HepG2 (cell line): ENCODE results near the gene DALRD3. TPM values are rescaled to one million over a fixed set of nuclear protein-coding genes. Genes with fewer than 3 reads are reported as not detected.

Experiments used
- BCL6 ChIP-seq: IDR thresholded peaks from 2 replicates; pipeline ENCODE4 v1.6.1; 2016; ENCODE audit warnings: missing genetic modification reagents, missing compliant biosample characterization
- FOXK1 ChIP-seq: sonication (generic); formaldehyde crosslinking; IDR thresholded peaks from 2 replicates; pipeline ENCODE4 v1.4.0; 2020; ENCODE audit warnings: low read depth, missing genetic modification reagents, borderline replicate concordance
- HIVEP1 ChIP-seq: sonication (generic); formaldehyde crosslinking; IDR thresholded peaks from 2 replicates; pipeline ENCODE4 v1.4.0; 2020; ENCODE audit warnings: mild to moderate bottlenecking, missing genetic modification reagents
- HNRNPUL1 ChIP-seq: fragments of 200-400 bp; formaldehyde crosslinking; IDR thresholded peaks from 2 replicates; pipeline ENCODE4 v1.6.1; 2017; ENCODE audit warnings: low read depth, mild to moderate bottlenecking, low read length, moderate library complexity
- KMT2B ChIP-seq: IDR thresholded peaks from 2 replicates; pipeline ENCODE4 v1.6.1; 2016; ENCODE audit warnings: missing genetic modification reagents, missing compliant biosample characterization
- NFYB ChIP-seq: sonication (generic); formaldehyde crosslinking; IDR thresholded peaks from 2 replicates; pipeline ENCODE4 v1.4.0; 2020; ENCODE audit warnings: missing genetic modification reagents
- PHF20 ChIP-seq: sonication (generic); formaldehyde crosslinking; IDR thresholded peaks from 2 replicates; pipeline ENCODE4 v1.5.0; 2020; ENCODE audit warnings: mild to moderate bottlenecking, missing genetic modification reagents
- PRDM15 ChIP-seq: sonication (generic); formaldehyde crosslinking; IDR thresholded peaks from 2 replicates; pipeline ENCODE4 v1.4.0; 2020; ENCODE audit warnings: missing genetic modification reagents
- SAFB2 ChIP-seq: sonication (generic); formaldehyde crosslinking; IDR thresholded peaks from 2 replicates; pipeline ENCODE4 v1.5.1; 2020; ENCODE audit warnings: missing genetic modification reagents, low read depth, mild to moderate bottlenecking, borderline replicate concordance
- ZKSCAN8 ChIP-seq: IDR thresholded peaks from 2 replicates; pipeline ENCODE4 v1.6.1; 2016; ENCODE audit warnings: borderline replicate concordance, missing genetic modification reagents, missing compliant biosample characterization
- ZMYM3 ChIP-seq: sonication (generic); formaldehyde crosslinking; IDR thresholded peaks from 2 replicates; pipeline ENCODE4 v1.5.1; 2020; ENCODE audit warnings: mild to moderate bottlenecking, missing genetic modification reagents
- ZNF101 ChIP-seq: sonication (generic); formaldehyde crosslinking; IDR thresholded peaks from 2 replicates; pipeline ENCODE4 v1.4.0; 2020; ENCODE audit warnings: mild to moderate bottlenecking, low read depth, missing genetic modification reagents, borderline replicate concordance
- ZNF121 ChIP-seq: sonication (generic); formaldehyde crosslinking; IDR thresholded peaks from 2 replicates; pipeline ENCODE4 v1.5.0; 2020; ENCODE audit warnings: mild to moderate bottlenecking, missing genetic modification reagents
- ZNF354B ChIP-seq: sonication (generic); formaldehyde crosslinking; IDR thresholded peaks from 2 replicates; pipeline ENCODE4 v1.8.0; 2022; ENCODE audit warnings: mild to moderate bottlenecking, missing genetic modification reagents
- ZNF496 ChIP-seq: sonication (generic); formaldehyde crosslinking; IDR thresholded peaks from 2 replicates; pipeline ENCODE4 v1.8.1; 2023; ENCODE audit warnings: mild to moderate bottlenecking, moderate library complexity, missing genetic modification reagents; ENCODE audit not compliant: insufficient replicate concordance
- ZNF775 ChIP-seq: sonication (generic); formaldehyde crosslinking; IDR thresholded peaks from 2 replicates; pipeline ENCODE4 v1.4.0; 2020; ENCODE audit warnings: missing genetic modification reagents, mild to moderate bottlenecking, moderate library complexity, borderline replicate concordance
- ZSCAN5A ChIP-seq: sonication (generic); formaldehyde crosslinking; IDR thresholded peaks from 2 replicates; pipeline ENCODE4 v1.8.0; 2022; ENCODE audit warnings: mild to moderate bottlenecking, missing genetic modification reagents, borderline replicate concordance
- ZSCAN9 ChIP-seq: IDR thresholded peaks from 2 replicates; pipeline ENCODE4 v1.6.1; 2016; ENCODE audit warnings: borderline replicate concordance
- polyA plus RNA-seq, 8 experiments: library from polyadenylated mRNA; depleted of rRNA in 3 of 8; stranded (reverse) in 7 of 8; unstranded in 1 of 8; fragments of >200 nt; fragmentation: Illumina TruSeq in 4 of 8; extraction: Trizol in 4 of 8; gene quantifications; 2 replicates each; pipeline versions ENCODE4 v1.2.1 to v1.2.3, GENCODE V29; 2011 to 2016; ENCODE audit warnings: low read depth in 4 of 8, missing spikeins in 1 of 8, mixed read lengths in 1 of 8; ENCODE audit not compliant: insufficient read depth in 1 of 8
- total RNA-seq, 5 experiments: library from RNA; depleted of rRNA; stranded (reverse); fragments of >200 nt; fragmentation: Illumina TruSeq; extraction: Trizol; gene quantifications; 2 replicates each; pipeline ENCODE4 v1.2.3, GENCODE V29; 2016; ENCODE audit warnings: low read depth in 1 of 5
- TF ChIP-seq, protein P1 (sequence below): sonication (generic); formaldehyde crosslinking; IDR thresholded peaks from 2 replicates; pipeline ENCODE4 v1.4.0; 2020; ENCODE audit warnings: mild to moderate bottlenecking, missing genetic modification reagents
- TF ChIP-seq, protein P2 (sequence below): sonication (generic); formaldehyde crosslinking; IDR thresholded peaks from 2 replicates; pipeline ENCODE4 v1.8.0; 2022; ENCODE audit warnings: missing genetic modification reagents, mild to moderate bottlenecking, borderline replicate concordance
- TF ChIP-seq, protein P3 (sequence below): IDR thresholded peaks from 2 replicates; pipeline ENCODE4 v1.6.1; 2016

Gene DALRD3
- total and polyA plus RNA-seq, 2 of the 13 experiments (the other 11 are each of a cell fraction or from before 2014, with no cell fraction given) = 19.9 to 36.5 TPM

GRCh38 chr3:49021813-49022687 lies 3.7 kb upstream of the DALRD3 start, which contains the start of gene NDUFAF3 (continued):
- TF ChIP-seq PHF20 (peak; percentile 79), ZMYM3 (CRISPR knock-in tag) (no peak), ZNF775 (no peak), ZNF496 (CRISPR knock-in tag) (no peak), NFYB (CRISPR knock-in tag) (no peak; the same call in 1 of the 2 replicates), FOXK1 (no peak), SAFB2 (CRISPR knock-in tag) (peak; percentile 81), HNRNPUL1 (no peak; the same call in 1 of the 2 replicates), BCL6 (CRISPR knock-in tag) (peak; percentile 24; the same call in 1 of the 2 replicates), KMT2B (CRISPR knock-in tag) (peak; percentile 68), PRDM15 (peak; percentile 66; the same call in 1 of the 2 replicates), HIVEP1 (CRISPR knock-in tag) (peak; percentile 72; the same call in 1 of the 2 replicates), ZNF354B (CRISPR knock-in tag) (no peak), ZSCAN5A (CRISPR knock-in tag) (peak; percentile 81; the same call in 1 of the 2 replicates), ZKSCAN8 (CRISPR knock-in tag) (no peak; the same call in 1 of the 2 replicates), ZNF121 (no peak), ZSCAN9 (CRISPR knock-in tag) (no peak; the same call in 1 of the 2 replicates), ZNF101 (no peak)
- TF ChIP-seq, protein P1, sequence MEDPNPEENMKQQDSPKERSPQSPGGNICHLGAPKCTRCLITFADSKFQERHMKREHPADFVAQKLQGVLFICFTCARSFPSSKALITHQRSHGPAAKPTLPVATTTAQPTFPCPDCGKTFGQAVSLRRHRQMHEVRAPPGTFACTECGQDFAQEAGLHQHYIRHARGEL (CRISPR knock-in tag) = peak; percentile 87
- TF ChIP-seq, protein P2, sequence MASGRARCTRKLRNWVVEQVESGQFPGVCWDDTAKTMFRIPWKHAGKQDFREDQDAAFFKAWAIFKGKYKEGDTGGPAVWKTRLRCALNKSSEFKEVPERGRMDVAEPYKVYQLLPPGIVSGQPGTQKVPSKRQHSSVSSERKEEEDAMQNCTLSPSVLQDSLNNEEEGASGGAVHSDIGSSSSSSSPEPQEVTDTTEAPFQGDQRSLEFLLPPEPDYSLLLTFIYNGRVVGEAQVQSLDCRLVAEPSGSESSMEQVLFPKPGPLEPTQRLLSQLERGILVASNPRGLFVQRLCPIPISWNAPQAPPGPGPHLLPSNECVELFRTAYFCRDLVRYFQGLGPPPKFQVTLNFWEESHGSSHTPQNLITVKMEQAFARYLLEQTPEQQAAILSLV = no peak; the same call in 1 of the 2 replicates
- TF ChIP-seq, protein P3, sequence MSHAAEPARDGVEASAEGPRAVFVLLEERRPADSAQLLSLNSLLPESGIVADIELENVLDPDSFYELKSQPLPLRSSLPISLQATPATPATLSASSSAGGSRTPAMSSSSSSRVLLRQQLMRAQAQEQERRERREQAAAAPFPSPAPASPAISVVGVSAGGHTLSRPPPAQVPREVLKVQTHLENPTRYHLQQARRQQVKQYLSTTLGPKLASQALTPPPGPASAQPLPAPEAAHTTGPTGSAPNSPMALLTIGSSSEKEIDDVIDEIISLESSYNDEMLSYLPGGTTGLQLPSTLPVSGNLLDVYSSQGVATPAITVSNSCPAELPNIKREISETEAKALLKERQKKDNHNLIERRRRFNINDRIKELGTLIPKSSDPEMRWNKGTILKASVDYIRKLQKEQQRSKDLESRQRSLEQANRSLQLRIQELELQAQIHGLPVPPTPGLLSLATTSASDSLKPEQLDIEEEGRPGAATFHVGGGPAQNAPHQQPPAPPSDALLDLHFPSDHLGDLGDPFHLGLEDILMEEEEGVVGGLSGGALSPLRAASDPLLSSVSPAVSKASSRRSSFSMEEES (CRISPR knock-in tag) = peak; percentile 19; the same call in 1 of the 2 replicates
